ENCODE data around the gene IGLL1. TPM values are rescaled to one million over a fixed set of nuclear protein-coding genes. Genes with fewer than 3 reads are reported as not detected.

IGLL1 gene
- total and polyA plus RNA-seq, 2 experiments from 2014 or later, result not detected

DNA sequence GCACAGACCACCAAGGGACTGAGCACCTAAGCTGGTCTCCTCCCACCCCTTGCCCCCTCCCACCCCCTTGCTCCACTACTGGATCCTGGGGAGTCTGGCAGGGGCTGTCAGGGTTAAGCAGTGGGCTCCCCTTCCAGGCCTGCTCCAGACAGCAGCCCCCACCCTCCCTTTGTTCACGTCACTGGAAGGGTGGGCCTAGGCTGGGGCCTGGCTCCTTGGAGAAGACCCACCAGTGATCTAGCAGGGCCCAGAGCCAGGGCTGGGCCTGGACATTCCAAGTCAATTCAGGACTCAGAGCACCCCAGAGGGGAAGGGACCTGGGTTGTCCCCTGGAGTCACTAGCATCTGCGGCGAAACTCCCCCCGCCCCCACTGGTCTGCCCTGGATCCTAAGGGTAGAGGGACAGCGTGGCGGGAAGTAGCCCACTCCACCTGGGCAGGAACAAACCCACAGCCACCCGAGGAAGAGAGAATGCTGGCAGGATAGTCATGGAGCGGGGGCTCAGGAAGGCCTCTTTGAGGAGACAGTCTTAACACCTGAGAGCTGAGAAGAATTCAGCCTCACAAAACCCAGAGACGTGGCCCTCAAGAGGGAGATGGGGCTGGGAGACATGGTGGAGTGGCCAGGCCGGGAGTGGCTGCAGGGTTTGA, 45.8 kb downstream of the IGLL1 start:
- peaks cover 30% of the 10 kb centered on the region for H3K27me3 ChIP-seq (ENCODE audit: insufficient read depth)
- H3K79me2 ChIP-seq (replicated peaks; ENCODE audit: insufficient read depth), result no peaks in the 10 kb centered on the region
- no peak for TF ChIP-seq ZNF114 (CRISPR knock-in tag; IDR thresholded peaks at IDR 0.05)
- TF ChIP-seq, protein P1, sequence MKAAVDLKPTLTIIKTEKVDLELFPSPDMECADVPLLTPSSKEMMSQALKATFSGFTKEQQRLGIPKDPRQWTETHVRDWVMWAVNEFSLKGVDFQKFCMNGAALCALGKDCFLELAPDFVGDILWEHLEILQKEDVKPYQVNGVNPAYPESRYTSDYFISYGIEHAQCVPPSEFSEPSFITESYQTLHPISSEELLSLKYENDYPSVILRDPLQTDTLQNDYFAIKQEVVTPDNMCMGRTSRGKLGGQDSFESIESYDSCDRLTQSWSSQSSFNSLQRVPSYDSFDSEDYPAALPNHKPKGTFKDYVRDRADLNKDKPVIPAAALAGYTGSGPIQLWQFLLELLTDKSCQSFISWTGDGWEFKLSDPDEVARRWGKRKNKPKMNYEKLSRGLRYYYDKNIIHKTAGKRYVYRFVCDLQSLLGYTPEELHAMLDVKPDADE (IDR thresholded peaks at IDR 0.05), result no peak
- no peak for TF ChIP-seq JUNB (IDR thresholded peaks at IDR 0.05; ENCODE audit: unreplicated experiment)
- TF ChIP-seq POLR2AphosphoS5 (IDR thresholded peaks at IDR 0.05; ENCODE audit: low read depth), result no peak
- TF ChIP-seq, protein P2, sequence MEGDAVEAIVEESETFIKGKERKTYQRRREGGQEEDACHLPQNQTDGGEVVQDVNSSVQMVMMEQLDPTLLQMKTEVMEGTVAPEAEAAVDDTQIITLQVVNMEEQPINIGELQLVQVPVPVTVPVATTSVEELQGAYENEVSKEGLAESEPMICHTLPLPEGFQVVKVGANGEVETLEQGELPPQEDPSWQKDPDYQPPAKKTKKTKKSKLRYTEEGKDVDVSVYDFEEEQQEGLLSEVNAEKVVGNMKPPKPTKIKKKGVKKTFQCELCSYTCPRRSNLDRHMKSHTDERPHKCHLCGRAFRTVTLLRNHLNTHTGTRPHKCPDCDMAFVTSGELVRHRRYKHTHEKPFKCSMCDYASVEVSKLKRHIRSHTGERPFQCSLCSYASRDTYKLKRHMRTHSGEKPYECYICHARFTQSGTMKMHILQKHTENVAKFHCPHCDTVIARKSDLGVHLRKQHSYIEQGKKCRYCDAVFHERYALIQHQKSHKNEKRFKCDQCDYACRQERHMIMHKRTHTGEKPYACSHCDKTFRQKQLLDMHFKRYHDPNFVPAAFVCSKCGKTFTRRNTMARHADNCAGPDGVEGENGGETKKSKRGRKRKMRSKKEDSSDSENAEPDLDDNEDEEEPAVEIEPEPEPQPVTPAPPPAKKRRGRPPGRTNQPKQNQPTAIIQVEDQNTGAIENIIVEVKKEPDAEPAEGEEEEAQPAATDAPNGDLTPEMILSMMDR (conservative IDR thresholded peaks at IDR 0.05; ENCODE audit: low read depth in 2 of 2), result no peak
- TF ChIP-seq ZNF331 (CRISPR knock-in tag; IDR thresholded peaks at IDR 0.05; ENCODE audit: low read depth), result no peak
- no peak for TF ChIP-seq ZNF462 (CRISPR knock-in tag; IDR thresholded peaks at IDR 0.05)
- TF ChIP-seq EZH2phosphoT487 (IDR thresholded peaks at IDR 0.05; ENCODE audit: unreplicated experiment), result no peak
- no peak for TF ChIP-seq NANOG (IDR thresholded peaks at IDR 0.05; ENCODE audit: borderline replicate concordance)
- no peak for TF ChIP-seq EZH2 (IDR thresholded peaks at IDR 0.05; ENCODE audit: low read depth, unreplicated experiment)
- TF ChIP-seq STAT1 (IDR thresholded peaks at IDR 0.05; ENCODE audit: unreplicated experiment), result no peak
- TF ChIP-seq, protein P3, sequence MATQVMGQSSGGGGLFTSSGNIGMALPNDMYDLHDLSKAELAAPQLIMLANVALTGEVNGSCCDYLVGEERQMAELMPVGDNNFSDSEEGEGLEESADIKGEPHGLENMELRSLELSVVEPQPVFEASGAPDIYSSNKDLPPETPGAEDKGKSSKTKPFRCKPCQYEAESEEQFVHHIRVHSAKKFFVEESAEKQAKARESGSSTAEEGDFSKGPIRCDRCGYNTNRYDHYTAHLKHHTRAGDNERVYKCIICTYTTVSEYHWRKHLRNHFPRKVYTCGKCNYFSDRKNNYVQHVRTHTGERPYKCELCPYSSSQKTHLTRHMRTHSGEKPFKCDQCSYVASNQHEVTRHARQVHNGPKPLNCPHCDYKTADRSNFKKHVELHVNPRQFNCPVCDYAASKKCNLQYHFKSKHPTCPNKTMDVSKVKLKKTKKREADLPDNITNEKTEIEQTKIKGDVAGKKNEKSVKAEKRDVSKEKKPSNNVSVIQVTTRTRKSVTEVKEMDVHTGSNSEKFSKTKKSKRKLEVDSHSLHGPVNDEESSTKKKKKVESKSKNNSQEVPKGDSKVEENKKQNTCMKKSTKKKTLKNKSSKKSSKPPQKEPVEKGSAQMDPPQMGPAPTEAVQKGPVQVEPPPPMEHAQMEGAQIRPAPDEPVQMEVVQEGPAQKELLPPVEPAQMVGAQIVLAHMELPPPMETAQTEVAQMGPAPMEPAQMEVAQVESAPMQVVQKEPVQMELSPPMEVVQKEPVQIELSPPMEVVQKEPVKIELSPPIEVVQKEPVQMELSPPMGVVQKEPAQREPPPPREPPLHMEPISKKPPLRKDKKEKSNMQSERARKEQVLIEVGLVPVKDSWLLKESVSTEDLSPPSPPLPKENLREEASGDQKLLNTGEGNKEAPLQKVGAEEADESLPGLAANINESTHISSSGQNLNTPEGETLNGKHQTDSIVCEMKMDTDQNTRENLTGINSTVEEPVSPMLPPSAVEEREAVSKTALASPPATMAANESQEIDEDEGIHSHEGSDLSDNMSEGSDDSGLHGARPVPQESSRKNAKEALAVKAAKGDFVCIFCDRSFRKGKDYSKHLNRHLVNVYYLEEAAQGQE (IDR thresholded peaks at IDR 0.05; ENCODE audit: unreplicated experiment), result no peak
- no peak for TF ChIP-seq CREB1 (CRISPR knock-in tag; IDR thresholded peaks at IDR 0.05; ENCODE audit: low read depth)
- H3K4me3 Mint-ChIP-seq, result no peak overlapping the region; the same call in 2 of the 3 replicates
- H3K36me3 Mint-ChIP-seq (ENCODE audit: low read depth), result 0 out of 3 replicates have a peak, but pooled peaks cover 4% of the 10 kb centered on the region
- H3K4me2 ChIP-seq, result peak overlapping the region; percentile 69
- no peak overlapping the region for H3K27ac Mint-ChIP-seq
- H3F3A ChIP-seq (replicated peaks; ENCODE audit: low read depth), result peaks cover 9% of the 10 kb centered on the region; the same call in 1 of the 2 replicates
- no peak overlapping the region for H3K27ac ChIP-seq (ENCODE audit: low read depth)
- H3K27me3 Mint-ChIP-seq (ENCODE audit: insufficient read depth, low read depth, poor library complexity), result peaks cover 39% of the 10 kb centered on the region
- H3K9me2 ChIP-seq (ENCODE audit: insufficient read depth), result no peaks in the 10 kb centered on the region
- H3K9me3 Mint-ChIP-seq, result peaks cover 2% of the 10 kb centered on the region; the same call in 2 of the 3 replicates
- H4K20me1 ChIP-seq (replicated peaks; ENCODE audit: insufficient read depth), result no peaks in the 10 kb centered on the region
- H2AFZ ChIP-seq, result no peak overlapping the region
- peaks cover 56% of the 10 kb centered on the region for H3K4me1 ChIP-seq (ENCODE audit: insufficient read depth)
- no peak for ATAC-seq
- no peak overlapping the region for H3K4me3 ChIP-seq
- no peak for DNase-seq (ENCODE audit: low spot score)
- peaks cover 67% of the 10 kb centered on the region for H3K4me1 Mint-ChIP-seq
- no peaks in the 10 kb centered on the region for H3K36me3 ChIP-seq (ENCODE audit: insufficient read depth)

Measured in GM23338 (cell line).